NOMO-1 treated with dmso at 0.1 percent for 144 hours (cell line): ENCODE results near the gene WDR83.
A peak's percentile ranks its signal among the peaks of the same experiment; 100 is the strongest.
"Not testable (repeated sequence)": the region's sequence is repeated elsewhere in the genome, so short reads cannot be mapped to it uniquely, and the experiment has no call there.

Experiments
- DNase-seq: peaks from one replicate; lab custom pipeline; 2025; ENCODE audit not compliant: unreplicated experiment; lab: John Stamatoyannopoulos, UW

The WDR83 gene

GRCh38 chr19:12666265-12667048 is at the start of gene WDR83, which contains the start of gene MAN2B1:
Gene WDR83 (plus strand): TSS chr19:12666807. CDS start chr19:12669791, 2,984 bp downstream.
Gene MAN2B1 (minus strand): TSS chr19:12666742. CDS start chr19:12666701, 41 bp downstream.
- peak; percentile 46 for DNase-seq

GRCh38 chr19:12617646-12618045 is 49.0 kb upstream of the WDR83 start:
- no peak for DNase-seq

DNA sequence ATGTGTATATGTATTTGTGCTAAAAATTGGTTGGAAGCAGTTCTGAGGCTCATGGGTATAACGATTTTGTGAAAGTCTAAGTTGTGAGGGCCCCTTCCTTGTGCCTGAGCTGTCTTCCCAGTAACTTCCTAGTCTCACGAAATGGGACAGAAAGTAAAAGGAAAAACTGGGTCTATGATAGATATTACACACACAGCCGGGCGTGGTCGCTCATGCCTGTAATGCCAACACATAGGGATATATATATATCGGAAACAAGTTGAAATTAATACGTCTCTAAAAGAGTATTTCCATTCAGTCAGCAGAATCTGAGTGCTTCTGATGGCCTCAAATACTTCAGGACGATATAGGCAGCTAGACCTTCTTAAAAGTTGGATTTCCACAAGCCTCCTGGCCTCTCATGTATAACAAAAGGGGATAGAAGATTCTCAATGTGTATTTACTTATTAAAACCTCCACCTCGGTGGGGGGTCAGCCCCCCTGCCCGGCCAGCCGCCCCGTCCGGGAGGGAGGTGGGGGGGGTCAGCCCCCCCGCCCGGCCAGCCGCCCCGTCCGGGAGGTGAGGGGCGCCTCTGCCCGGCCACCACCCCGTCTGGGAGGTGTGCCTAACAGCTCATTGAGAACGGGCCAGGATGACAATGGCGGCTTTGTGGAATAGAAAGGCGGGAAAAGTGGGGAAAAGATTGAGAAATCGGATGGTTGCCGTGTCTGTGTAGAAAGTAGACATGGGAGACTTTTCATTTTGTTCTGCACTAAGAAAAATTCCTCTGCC is 45.2 kb upstream of the WDR83 start:
- not testable (repeated sequence) for DNase-seq

DNA sequence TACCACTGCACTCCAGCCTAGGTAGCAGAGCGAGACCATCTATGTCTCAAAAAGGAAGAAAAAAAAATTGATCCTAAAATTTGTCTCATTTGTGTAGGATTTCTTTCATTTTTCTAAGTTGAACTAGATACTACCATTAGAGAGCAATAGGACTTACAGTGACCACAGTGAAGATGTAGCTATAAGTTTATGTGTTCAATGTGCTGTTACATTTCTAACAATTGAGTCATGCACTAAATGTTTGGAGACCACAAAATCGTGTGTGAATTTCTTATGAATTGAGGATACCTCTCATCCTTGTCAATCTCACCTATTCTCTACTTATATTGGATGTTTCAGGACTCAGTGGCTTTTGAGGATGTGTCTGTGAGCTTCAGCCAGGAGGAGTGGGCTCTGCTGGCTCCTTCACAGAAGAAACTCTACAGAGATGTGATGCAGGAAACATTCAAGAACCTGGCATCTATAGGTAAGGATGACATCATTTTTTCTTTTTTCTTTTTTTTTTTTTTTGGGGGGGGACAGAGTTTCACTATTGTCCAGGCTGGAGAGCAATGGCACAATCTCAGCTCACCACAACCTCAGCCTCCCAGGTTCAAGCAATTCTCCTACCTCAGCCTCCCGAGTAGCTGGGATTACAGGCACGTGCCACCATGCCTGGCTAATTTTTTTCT is 43.1 kb upstream of the WDR83 start:
- no peak for DNase-seq

DNA sequence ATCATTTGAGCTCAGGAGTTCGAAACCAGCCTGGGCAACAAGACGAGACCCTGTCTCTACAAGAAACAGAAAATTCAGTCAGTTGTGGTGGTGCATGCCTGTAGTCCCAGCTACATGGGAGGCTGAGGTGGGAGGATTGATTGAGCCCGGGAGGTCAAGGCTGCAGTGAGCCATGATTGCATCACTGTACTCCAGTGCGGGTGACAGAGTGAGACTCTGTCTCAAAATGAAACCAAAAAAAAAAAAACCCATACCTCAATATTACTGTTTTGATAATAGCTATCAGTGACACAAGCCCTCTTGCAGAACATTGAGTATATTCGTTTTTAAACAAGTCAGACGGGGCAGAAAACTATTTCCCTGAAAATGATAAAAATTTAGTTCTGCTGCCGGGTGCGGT is 39.6 kb upstream of the WDR83 start:
- DNase-seq: no peak

DNA sequence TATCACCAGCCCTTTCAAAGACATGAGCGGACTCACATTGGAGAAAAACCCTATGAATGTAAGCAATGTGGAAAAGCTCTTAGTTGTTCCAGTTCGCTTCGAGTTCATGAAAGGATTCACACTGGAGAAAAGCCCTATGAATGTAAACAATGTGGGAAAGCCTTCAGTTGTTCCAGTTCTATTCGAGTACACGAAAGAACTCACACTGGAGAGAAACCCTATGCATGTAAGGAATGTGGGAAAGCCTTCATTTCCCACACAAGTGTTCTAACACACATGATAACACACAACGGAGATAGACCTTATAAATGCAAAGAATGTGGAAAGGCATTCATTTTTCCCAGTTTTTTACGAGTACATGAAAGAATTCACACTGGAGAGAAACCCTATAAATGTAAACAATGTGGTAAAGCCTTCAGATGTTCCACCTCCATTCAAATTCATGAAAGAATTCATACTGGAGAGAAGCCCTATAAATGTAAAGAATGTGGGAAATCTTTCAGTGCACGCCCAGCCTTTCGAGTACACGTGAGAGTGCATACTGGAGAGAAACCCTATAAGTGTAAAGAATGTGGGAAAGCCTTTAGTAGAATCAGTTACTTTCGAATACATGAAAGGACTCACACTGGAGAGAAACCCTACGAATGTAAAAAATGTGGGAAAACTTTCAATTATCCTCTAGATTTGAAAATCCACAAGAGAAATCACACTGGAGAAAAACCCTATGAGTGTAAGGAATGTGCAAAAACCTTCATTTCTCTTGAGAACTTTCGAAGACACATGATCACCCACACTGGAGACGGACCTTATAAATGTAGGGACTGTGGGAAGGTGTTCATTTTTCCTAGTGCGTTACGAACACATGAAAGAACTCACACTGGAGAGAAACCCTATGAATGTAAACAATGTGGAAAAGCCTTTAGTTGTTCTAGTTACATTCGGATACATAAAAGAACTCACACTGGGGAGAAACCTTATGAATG is 38.3 kb upstream of the WDR83 start:
- no peak for DNase-seq

GRCh38 chr19:12629215-12629614 is 37.4 kb upstream of the WDR83 start:
- DNase-seq: no peak

DNA sequence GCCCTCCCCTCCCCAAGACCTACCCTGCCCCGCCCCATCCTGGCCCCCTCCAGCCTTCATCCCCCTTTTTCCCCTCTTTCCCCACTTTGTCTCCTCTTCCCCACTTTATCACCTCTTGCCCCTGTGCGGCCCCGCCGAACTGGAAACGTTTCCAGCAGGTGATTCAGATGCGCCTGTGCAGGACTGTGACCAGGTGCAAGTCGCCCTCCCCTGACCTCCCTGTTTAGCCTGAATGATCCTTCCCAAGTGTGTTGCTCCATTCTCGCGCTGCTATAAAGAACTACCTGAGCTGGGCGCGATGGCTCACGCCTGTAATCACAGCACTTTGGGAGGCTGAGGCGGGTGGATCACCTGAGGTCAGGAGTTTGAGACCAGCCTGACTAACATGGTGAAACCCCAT is 30.0 kb upstream of the WDR83 start:
- no peak for DNase-seq

DNA sequence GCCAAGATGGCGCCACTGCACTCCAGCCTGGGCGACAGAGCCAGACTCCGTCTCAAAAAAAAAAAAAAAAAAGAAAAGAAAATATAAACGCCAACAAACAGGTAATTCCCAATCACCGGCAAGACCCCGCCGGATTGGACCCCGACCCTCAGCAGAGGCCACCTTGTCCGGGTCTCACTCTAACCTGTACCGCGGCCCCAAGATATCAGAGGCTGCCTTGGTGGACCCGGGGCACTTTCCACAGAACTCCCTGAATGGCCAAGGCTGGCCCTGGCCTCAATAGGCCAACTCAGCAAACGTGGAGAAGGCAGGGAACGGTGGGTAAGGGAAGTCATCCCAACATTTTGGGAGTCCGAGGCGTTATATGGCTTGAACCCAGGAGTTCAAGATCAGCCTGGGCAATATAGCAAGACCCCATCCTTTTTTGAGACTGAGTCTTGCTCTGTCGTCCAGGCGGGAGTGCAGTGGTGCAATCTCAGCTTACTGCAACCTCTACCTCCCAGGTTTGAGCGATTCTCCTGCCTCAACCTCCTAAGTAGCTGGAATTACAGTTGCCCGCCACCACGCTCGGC is 27.9 kb upstream of the WDR83 start:
- no peak for DNase-seq

- peak; percentile 72 for DNase-seq
Observed at GRCh38 chr19:12639901-12640613, 26.6 kb upstream of the WDR83 start.

GRCh38 chr19:12641456-12641855 is 25.2 kb upstream of the WDR83 start:
- no peak for DNase-seq

- no peak for DNase-seq
Observed at GRCh38 chr19:12642506-12642905, 24.1 kb upstream of the WDR83 start.

DNA sequence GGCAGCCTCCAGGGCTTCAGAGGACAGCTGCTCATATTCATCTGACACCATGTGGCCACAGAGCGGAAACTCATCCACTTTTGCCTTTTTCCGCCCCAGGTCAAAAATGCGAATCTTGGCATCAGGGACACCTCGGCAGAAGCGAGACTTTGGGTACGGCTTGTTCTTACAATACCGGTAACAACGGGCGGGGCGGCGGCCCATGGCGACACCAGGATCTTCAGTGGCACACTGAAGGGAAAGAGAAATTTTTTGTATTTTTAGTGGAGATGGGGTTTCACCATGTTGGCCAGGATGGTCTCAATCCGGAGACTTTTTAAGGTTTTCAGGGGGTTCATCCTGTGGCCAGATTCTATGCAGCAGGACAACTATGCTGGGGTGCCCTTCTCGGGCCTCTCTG is 22.9 kb upstream of the WDR83 start:
- DNase-seq: not testable (repeated sequence)

GRCh38 chr19:12646551-12646950 is 20.1 kb upstream of the WDR83 start:
- no peak for DNase-seq

DNA sequence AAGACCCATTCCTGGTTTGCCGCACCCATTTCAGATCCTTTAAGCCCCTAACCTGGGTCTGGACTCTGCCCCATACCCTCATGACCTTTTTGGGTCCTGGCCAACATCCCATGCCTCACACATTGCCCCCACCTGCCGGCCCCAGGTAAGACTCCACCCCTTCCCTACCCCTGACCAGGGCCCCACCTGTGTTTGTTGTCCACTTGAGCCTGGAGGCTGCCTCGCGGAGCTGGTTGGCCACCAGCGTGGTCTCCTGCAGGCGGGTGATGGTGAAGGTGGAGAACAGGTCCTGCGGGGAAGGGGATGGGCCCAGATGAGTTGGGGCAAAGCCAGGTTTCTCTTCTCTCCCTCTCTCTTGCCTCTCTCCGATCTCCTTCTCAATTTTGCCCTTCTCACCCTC is 19.6 kb upstream of the WDR83 start:
- DNase-seq: no peak

- DNase-seq: no peak
Observed at GRCh38 chr19:12647490-12648071, 19.0 kb upstream of the WDR83 start.

GRCh38 chr19:12648088-12648487 is 18.5 kb upstream of the WDR83 start:
- DNase-seq: no peak

- no peak for DNase-seq
Observed at GRCh38 chr19:12649941-12650340, 16.7 kb upstream of the WDR83 start.

DNA sequence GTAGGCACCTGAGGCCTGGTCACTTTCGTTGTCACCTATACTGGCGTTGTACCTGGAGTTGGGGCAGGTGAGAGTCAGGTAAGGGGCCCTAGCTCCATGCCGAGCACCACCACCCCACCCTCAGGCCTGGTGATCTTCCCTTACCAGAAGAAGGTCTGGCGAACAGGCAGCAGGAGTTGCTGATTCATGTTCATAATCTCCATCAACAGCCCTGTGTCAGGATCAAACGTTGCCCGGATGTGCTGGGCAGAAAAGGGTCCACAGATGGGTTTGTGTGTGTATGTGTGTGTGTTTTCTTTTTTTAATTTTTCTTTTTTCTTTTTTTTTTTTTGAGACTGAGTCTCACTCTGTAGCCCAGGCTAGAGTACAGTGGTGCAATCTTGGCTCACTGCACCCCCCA is 14.4 kb upstream of the WDR83 start:
- no peak for DNase-seq
